HepG2 (cell line): ENCODE data around the gene ZNFX1. TPM values are rescaled to one million over a fixed set of nuclear protein-coding genes. Genes with fewer than 3 reads are reported as not detected.

Experiments
- CEBPG ChIP-seq: IDR thresholded peaks from 2 replicates; pipeline ENCODE4 v1.6.1; 2016
- CREB1 ChIP-seq, 2 experiments: fragments of 450-650 bp in 1 of 2; IDR thresholded peaks; 2 replicates each; pipeline ENCODE4 v1.6.1; 2016 to 2017; ENCODE audit warnings: control low read depth in 1 of 2, mild to moderate bottlenecking in 1 of 2, missing compliant biosample characterization in 1 of 2, missing genetic modification characterization in 1 of 2
- CSRNP2 ChIP-seq: sonication (generic); formaldehyde crosslinking; conservative IDR thresholded peaks from 2 replicates; pipeline ENCODE4 v1.8.0; 2022; ENCODE audit warnings: low read depth, missing genetic modification reagents
- DRAP1 ChIP-seq: IDR thresholded peaks from 2 replicates; pipeline ENCODE4 v1.6.1; 2016; ENCODE audit warnings: missing genetic modification reagents, missing compliant biosample characterization
- GTF2F1 ChIP-seq: fragments of 150-350 bp; IDR thresholded peaks from 2 replicates; pipeline ENCODE4 v1.6.1; 2014; ENCODE audit warnings: low read length
- HMGXB3 ChIP-seq: sonication (generic); formaldehyde crosslinking; IDR thresholded peaks from 2 replicates; pipeline ENCODE4 v1.4.0; 2020; ENCODE audit warnings: missing genetic modification reagents, borderline replicate concordance
- NONO ChIP-seq, 2 experiments: fragments of 450-650 bp in 1 of 2; sonication (generic) in 1 of 2; formaldehyde crosslinking in 1 of 2; IDR thresholded peaks in 1 of 2; conservative IDR thresholded peaks in 1 of 2; 2 replicates each; pipeline versions ENCODE4 v1.6.1 to v1.8.0; 2017 to 2022; ENCODE audit warnings: mild to moderate bottlenecking in 1 of 2, missing genetic modification reagents in 1 of 2, moderate library complexity in 1 of 2
- TBP ChIP-seq: sonication (generic); formaldehyde crosslinking; IDR thresholded peaks from 2 replicates; pipeline ENCODE4 v1.5.0; 2020; ENCODE audit warnings: missing genetic modification reagents
- ZBTB26 ChIP-seq: IDR thresholded peaks from 2 replicates; pipeline ENCODE4 v1.6.1; 2016; ENCODE audit warnings: missing compliant biosample characterization, missing genetic modification reagents, borderline replicate concordance
- ZNF574 ChIP-seq: sonication (generic); formaldehyde crosslinking; IDR thresholded peaks from 2 replicates; pipeline ENCODE4 v1.4.0; 2020; ENCODE audit warnings: missing genetic modification reagents
- ZNF576 ChIP-seq: sonication (generic); formaldehyde crosslinking; IDR thresholded peaks from 2 replicates; pipeline ENCODE4 v1.4.0; 2020; ENCODE audit warnings: mild to moderate bottlenecking, missing genetic modification reagents
- ZNF781 ChIP-seq: sonication (generic); formaldehyde crosslinking; IDR thresholded peaks from 2 replicates; pipeline ENCODE4 v1.5.1; 2020; ENCODE audit warnings: borderline replicate concordance, mild to moderate bottlenecking, missing genetic modification reagents; ENCODE audit errors: not compliant biosample characterization
- ZSCAN5A ChIP-seq: sonication (generic); formaldehyde crosslinking; IDR thresholded peaks from 2 replicates; pipeline ENCODE4 v1.8.0; 2022; ENCODE audit warnings: mild to moderate bottlenecking, missing genetic modification reagents, borderline replicate concordance
- polyA plus RNA-seq, 8 experiments: library from polyadenylated mRNA; depleted of rRNA in 3 of 8; stranded (reverse) in 7 of 8; unstranded in 1 of 8; fragments of >200 nt; fragmentation: Illumina TruSeq in 4 of 8; extraction: Trizol in 4 of 8; gene quantifications; 2 replicates each; pipeline versions ENCODE4 v1.2.1 to v1.2.3, GENCODE V29; 2011 to 2016; ENCODE audit warnings: low read depth in 4 of 8, missing spikeins in 1 of 8, mixed read lengths in 1 of 8; ENCODE audit not compliant: insufficient read depth in 1 of 8
- total RNA-seq, 5 experiments: library from RNA; depleted of rRNA; stranded (reverse); fragments of >200 nt; fragmentation: Illumina TruSeq; extraction: Trizol; gene quantifications; 2 replicates each; pipeline ENCODE4 v1.2.3, GENCODE V29; 2016; ENCODE audit warnings: low read depth in 1 of 5

ZNFX1 gene
- total and polyA plus RNA-seq, 2 of the 13 experiments (the other 11 are each of a cell fraction or from before 2014, with no cell fraction given) = 2.9 to 11.1 TPM

- no peak for TF ChIP-seq CSRNP2
- peak; percentile 58 for TF ChIP-seq ZNF781 (CRISPR knock-in tag)
- 0 out of 2 replicates have a peak, but pooled peaks have one; percentile 5 for TF ChIP-seq TBP (CRISPR knock-in tag)
- no peak for TF ChIP-seq NONO (IDR thresholded peaks at IDR 0.05)
- TF ChIP-seq NONO (CRISPR knock-in tag; conservative IDR thresholded peaks at IDR 0.05) = no peak
- no peak for TF ChIP-seq GTF2F1
- no peak for TF ChIP-seq HMGXB3 (CRISPR knock-in tag)
- no peak for TF ChIP-seq ZNF574 (CRISPR knock-in tag)
- TF ChIP-seq CREB1 (IDR thresholded peaks at IDR 0.05) = no peak
- peak; percentile 53; the same call in 1 of the 2 replicates for TF ChIP-seq CREB1 (CRISPR knock-in tag; IDR thresholded peaks at IDR 0.05)
- 0 out of 2 replicates have a peak, but pooled peaks have one; percentile 56 for TF ChIP-seq ZNF576 (CRISPR knock-in tag)
- no peak for TF ChIP-seq ZBTB26 (CRISPR knock-in tag)
- TF ChIP-seq CEBPG = peak; percentile 62; the same call in 1 of the 2 replicates
- no peak for TF ChIP-seq DRAP1
- TF ChIP-seq ZSCAN5A (CRISPR knock-in tag) = no peak
Measured at GRCh38 chr20:49278818-49279676, 1.2 kb upstream of the ZNFX1 start (continued).
